Renal pelvis (tissue), 12 donors: ENCODE data around the gene HOXA13. TPM values are rescaled to one million over a fixed set of nuclear protein-coding genes. Genes with fewer than 3 reads are reported as not detected.

Experiments
- DNase-seq: peaks from one replicate; pipeline ENCODE4 v3.0.0-alpha.2; 2013
- long read RNA-seq, 16 experiments: transcript quantifications; one replicate each; lab custom pipeline, GENCODE V29; 2026
- polyA plus RNA-seq, 3 donors: library from polyadenylated mRNA; unstranded; fragments of 120-200 nt; gene quantifications; one replicate each; pipeline ENCODE4 v1.2.1, GENCODE V29; 2013; ENCODE audit not compliant: insufficient read length in 3 of 3

HOXA13 gene
- under 1 TPM in 1 of 3 donors, not detected in 2; 0.03 TPM for polyA plus RNA-seq
- long read RNA-seq, donor 1 = 0 reads
- long read RNA-seq, donor 2 = 0 reads
- long read RNA-seq, donor 3 = 0 reads
- long read RNA-seq, donor 4 = 0 reads
- long read RNA-seq, donor 5 = 0 reads
- long read RNA-seq, donor 6 = 0 reads
- long read RNA-seq, donor 7 = 0 reads
- long read RNA-seq, donor 8 = 0 reads
- long read RNA-seq, donor 9 = 0 reads
- long read RNA-seq, donor 10 = 0 reads
- long read RNA-seq, donor 11 = 0 reads
- long read RNA-seq, donor 12 = 0 reads
- long read RNA-seq, donor 13 = 0 reads
- long read RNA-seq, donor 14 = 0 reads
- long read RNA-seq, donor 15 = 0 reads
- long read RNA-seq, donor 16 = 0 reads

DNA sequence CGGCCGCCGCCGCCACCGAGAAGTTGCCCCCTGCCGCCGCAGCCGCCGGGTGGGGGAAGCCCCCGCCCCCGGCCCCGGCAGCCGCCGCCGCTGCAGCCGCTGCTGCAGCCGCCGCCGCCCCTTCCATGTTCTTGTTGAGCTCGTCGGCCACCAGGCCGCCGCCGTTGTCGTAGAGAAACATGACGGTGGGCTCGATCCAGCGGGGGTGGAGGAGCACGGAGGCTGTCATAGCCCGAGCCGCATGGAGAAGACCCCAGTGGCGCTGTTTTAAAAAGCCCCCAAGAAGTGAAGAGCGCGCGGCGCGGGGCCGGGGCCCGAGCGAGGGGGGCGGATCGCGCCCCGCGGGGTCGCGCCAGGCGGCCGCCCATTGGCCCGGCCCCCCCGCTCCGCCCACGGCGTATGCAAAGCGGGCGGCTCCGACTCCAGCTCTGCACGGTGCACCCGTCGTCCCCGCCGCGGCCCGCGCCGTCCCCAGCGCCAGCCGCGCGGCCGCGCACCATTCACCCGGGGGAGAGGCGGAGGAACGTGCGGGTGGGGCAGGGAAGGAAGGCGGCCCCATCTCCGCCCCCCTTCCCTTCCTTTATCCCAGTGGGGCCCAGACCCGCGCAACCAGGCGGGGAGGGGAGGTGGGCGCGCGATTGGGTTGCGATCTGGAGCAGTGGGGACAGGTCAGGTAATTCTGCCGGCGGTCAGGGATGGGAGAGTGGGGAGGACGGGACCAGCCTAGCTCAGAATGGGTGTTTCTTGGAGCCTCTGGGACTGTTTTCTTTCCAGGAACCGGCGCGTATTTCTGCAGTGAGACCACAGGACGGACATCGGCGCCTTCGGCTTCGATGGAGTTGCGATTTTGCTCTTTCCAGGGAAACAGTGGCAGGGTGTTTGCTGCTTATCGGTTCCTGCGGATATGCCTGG, at the start of gene HOXA13:
Gene HOXA13, minus strand, starts transcription at position 243 of the 912 bp plus-strand sequence. Its CDS starts 14 bp downstream, at position 229.
- no peak for DNase-seq

GRCh38 chr7:27248911-27249723, 49.2 kb upstream of the HOXA13 start:
- no peak for DNase-seq

- DNase-seq = no peak
These were observed 48.5 kb upstream of the HOXA13 start for GRCh38 chr7:27248427-27248806.

DNA sequence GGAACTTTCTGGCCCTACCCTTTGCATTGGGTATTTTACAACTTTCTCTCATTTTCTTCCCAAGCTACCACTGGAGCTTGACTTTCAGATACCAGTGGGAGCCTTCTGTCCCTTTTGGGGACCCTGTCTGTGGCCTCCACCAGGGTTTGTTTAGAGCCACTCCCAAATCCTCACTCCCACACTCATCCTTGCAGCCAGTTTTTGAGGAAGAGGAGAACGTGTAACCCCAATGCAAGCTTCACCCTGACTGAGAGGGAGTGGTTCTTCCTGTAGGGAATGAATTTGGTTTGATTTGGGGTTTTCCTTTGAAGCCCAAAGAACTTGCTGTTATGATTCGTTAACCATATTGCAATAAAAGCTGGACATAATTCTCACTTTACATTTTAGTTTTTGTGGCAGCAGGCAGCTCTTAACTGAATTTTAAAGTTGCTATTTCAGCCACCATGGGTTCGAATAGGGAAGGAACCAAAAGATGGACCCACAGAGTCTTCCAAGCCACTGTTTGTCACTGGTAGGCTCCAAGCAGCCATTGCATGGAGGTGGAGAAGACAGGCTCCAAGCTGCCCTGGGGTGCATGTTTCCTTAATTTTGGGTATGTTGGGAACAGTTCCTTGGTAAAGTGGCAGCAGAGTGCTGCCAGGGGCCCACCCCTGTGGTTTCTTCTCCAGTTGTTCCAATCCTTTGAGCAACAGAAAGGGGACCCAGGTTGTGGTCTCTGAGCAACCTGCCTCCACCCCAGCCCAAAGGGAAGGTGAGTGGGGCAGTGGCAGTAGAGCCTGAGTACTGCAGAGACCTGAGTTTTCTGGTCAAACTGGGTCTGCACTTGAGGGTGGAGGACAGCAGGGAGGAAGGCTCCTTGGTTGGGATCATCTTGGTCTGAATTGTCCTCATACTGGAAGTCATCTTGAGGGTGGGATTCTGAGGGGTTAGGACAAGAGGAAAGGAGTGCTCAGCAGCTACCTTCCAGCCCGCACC, 47.8 kb upstream of the HOXA13 start:
- DNase-seq = no peak

GRCh38 chr7:27247000-27247399, 47.1 kb upstream of the HOXA13 start:
- DNase-seq = no peak

DNA sequence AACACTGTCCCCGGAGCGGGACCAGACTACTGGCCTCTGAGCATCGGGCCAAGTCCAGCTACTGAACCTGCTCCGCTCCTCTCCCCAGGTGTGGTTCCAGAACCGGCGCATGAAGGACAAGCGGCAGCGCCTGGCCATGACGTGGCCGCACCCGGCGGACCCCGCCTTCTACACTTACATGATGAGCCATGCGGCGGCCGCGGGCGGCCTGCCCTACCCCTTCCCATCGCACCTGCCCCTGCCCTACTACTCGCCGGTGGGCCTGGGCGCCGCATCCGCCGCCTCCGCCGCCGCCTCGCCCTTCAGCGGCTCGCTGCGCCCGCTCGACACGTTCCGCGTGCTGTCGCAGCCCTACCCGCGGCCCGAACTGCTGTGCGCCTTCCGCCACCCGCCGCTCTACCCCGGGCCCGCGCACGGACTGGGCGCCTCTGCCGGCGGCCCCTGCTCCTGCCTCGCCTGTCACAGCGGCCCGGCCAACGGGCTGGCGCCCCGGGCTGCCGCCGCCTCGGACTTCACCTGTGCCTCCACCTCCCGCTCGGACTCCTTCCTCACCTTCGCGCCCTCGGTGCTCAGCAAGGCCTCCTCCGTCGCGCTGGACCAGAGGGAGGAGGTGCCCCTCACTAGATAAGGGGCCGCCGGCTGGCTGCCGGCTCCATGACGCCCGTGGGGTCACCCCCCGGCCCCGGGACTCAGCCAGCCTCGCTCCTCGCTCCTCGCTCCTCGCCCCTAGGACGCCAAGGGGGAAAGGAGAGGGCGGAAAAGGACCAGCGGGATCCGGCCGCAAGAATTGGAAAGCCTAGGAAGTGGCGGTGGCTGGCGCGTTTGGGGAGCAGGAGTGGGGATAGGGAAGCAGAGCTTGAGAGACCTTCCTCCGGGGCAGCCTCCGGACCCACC, 46.2 kb upstream of the HOXA13 start:
- DNase-seq = no peak

- DNase-seq = no peak
These were observed 45.4 kb upstream of the HOXA13 start for GRCh38 chr7:27245124-27245797.

GRCh38 chr7:27244488-27245123, 44.7 kb upstream of the HOXA13 start:
- no peak for DNase-seq

DNA sequence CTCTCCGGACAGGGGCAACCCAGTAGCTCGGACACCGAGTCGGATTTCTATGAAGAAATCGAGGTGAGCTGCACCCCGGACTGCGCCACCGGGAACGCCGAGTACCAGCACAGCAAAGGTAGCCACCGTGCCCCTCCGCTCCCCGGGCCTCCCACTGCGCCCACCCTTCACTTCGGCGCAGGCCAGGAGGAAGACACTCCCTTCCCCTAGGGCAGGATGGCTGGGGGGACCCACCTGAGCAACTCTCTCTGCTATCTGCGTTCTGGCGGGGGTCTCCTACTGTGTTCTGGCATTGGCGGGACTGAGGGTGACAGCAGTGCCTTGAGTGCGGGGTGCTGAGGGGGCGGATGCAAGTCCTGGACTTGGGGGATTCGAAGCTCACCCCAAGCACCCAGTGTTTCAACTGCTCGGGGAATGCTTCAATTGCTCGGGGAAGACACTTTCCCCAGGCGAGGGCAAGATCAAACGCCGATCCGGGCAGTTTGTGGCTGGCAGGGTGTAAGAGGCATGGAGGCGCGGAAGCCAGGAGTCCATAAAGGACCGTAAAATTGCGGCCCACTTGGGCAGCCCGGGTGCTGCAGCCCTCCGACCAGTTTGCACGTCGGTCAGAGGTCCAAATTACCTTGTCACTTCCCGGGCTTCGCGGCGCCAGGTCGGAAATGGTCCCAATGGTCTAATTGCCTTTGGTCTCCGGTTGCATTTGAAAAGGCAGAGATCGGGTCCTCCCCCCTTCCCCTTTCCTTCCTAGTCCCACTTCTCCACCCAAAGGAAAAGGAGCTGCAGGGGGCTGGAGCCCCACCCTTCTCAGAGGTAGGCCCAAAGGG, 43.7 kb upstream of the HOXA13 start:
- DNase-seq = no peak

DNA sequence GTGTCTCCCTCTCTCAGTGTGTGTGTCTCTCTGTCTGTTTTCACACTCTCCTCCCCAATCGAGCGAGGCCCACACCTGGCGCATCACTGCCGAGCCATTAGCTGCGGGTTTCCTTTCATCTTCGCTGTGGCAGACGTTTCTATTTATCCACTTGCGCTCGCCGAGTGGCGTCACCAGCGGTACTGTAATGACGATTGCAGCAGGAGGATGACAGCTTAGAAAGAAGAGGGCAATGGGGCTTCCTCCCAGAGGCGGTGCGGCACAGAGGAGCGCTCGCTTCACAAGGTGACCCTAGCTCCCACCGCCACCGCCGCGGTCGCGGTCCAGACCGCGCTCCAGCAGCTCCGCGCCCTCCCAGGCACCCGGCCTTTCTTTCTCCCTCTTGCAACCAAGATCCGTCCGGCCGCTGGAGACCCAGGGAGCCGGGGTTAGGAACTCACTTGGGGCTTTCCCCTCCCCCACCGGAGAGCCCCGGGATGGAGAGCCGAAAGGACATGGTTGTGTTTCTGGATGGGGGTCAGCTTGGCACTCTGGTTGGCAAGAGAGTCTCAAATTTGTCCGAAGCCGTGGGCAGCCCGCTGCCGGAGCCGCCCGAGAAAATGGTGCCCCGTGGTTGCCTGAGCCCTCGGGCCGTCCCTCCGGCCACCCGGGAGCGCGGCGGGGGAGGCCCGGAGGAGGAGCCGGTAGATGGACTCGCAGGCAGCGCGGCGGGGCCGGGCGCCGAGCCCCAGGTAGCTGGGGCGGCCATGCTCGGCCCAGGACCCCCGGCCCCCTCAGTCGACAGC, 42.9 kb upstream of the HOXA13 start, which contains the start of gene EVX1:
Gene EVX1, plus strand, starts transcription at position 248 of the 785 bp plus-strand sequence. Its CDS starts 229 bp downstream, at position 477.
- DNase-seq = no peak

DNA sequence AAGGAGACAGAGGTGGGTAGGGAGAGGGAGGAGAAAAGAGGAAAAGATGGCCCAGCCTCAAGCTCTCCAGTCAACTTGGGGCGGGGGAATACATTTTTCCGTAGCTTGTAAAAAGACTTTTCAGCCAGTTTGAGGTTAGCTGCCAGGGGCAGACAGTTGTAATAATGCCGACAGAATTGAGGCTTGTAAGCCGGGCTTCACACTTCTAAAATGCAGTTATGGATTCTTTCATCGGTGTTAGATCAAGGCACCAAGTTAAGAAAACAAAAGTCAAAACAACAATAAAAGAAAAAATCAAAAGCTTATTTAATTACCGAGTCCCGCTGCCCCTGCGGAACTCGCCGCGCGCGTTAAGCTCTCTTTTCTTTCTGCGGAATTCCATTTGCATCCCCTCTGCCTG, 42.3 kb upstream of the HOXA13 start:
- no peak for DNase-seq

DNA sequence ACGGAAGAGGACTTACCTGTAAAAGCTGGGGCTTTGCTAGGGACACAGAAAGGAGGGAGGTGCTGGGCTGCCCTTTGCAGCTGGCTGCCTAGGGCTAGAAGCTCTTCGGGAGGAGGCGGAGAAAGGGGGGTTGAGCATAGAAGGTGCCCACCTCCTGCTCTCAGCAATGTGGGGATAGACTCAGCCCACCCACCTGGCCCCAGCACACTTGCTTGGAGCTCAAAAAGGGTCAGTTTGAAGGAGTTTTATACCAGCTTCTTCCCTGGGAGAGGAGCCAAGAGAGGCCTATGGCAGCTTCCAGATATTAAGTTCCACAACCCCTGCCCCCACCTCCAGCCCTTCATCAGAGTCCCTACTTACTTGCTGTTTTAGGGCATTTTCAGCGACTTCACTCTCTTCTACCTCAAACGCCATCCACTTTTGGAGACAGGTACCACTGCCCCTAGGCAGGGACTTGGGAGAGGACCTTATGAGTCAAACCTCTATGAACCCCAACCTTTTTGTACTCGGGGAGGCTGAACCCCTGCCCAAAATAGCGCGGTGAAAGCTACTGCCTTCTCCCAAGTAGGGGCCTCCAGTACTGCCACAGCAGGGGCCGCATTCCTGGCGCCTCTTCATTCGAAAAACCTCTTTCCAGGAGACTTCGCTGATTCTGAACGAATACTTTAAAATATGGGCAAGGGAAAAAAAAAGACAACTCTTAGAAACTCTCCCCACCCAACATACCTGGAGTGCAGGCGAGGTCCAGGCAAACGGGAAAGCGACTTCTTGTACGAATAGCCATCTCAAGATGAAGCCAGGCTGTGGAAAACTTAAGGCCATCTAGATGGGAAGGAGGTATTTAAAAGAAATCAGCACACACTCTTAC, 41.5 kb upstream of the HOXA13 start:
- DNase-seq = no peak

- DNase-seq = no peak
These were observed 40.3 kb upstream of the HOXA13 start for GRCh38 chr7:27240015-27240731.

GRCh38 chr7:27239387-27240014, 39.6 kb upstream of the HOXA13 start:
- no peak for DNase-seq

DNA sequence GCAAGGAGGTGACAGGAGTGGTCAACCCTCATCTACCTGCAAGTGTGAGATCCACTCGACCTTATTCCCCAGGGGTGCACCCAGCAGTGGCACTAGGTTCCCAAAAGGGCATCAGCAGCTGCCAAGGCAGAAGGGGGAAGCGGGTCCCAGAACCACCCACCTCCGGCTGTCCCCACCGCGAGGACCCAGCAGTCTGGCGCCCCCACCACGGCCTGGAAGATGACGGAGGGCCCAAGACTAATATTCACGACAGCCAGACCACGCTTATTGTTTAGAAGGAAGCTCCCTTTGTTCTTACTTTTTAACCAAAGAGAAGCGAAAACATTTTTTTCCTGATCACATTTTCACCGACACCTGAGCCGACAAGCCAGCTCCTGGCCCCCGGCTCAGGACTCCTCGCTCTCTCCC, 39.1 kb upstream of the HOXA13 start:
- no peak for DNase-seq
